ENCODE data around the gene PPFIA2.

- no peak for TF ChIP-seq BRCA1 (IDR thresholded peaks at IDR 0.05)
- TF ChIP-seq BRCA1 (CRISPR knock-in tag; IDR thresholded peaks at IDR 0.05), result no peak
- no peak for TF ChIP-seq WHSC1 (IDR thresholded peaks at IDR 0.05; ENCODE audit: low read length)
- no peak for TF ChIP-seq HMGXB4 (CRISPR knock-in tag; IDR thresholded peaks at IDR 0.05)
- no peak for TF ChIP-seq CTCF (IDR thresholded peaks at IDR 0.05 in 2 of 3, conservative IDR thresholded peaks at IDR 0.05 in 1 of 3; ENCODE audit: insufficient read depth in 2 of 3, low read depth in 1 of 3, low read length in 3 of 3)
- TF ChIP-seq FOXA3 (CRISPR knock-in tag; conservative IDR thresholded peaks at IDR 0.05 in 1 of 2, IDR thresholded peaks at IDR 0.05 in 1 of 2), result no peak
- no peak for TF ChIP-seq NONO (IDR thresholded peaks at IDR 0.05; ENCODE audit: low read depth in 2 of 2, low read length in 1 of 2)
- TF ChIP-seq FOSL1 (tag; conservative IDR thresholded peaks at IDR 0.05), result no peak
- TF ChIP-seq BRD4 (IDR thresholded peaks at IDR 0.05), result no peak
- no peak for TF ChIP-seq POLR2B (IDR thresholded peaks at IDR 0.05; ENCODE audit: low read depth, partially characterized antibody)
These were observed 219.9 kb downstream of the PPFIA2 start for GRCh38 chr12:81539279-81539678.
